Left renal pelvis (tissue), 4 donors: ENCODE data around the gene RNU1-3. TPM values are rescaled to one million over a fixed set of nuclear protein-coding genes. Genes with fewer than 3 reads are reported as not detected.
"Not testable (repeated sequence)": the region's sequence is repeated elsewhere in the genome, so short reads cannot be mapped to it uniquely, and the experiment has no call there.

Experiments used
- DNase-seq, 4 donors: peaks; one replicate each; pipeline ENCODE4 v3.0.0-alpha.2; 2013; ENCODE audit warnings: low read depth in 4 of 4, low spot score in 3 of 4
- polyA plus RNA-seq, 4 donors: library from polyadenylated mRNA; unstranded; fragments of 120-200 nt; gene quantifications; one replicate each; pipeline ENCODE4 v1.2.1, GENCODE V29; 2013; ENCODE audit not compliant: insufficient read length in 4 of 4

The RNU1-3 gene
- polyA plus RNA-seq, 4 donors: not detected

- not testable (repeated sequence) for DNase-seq
These were observed 29.9 kb upstream of the RNU1-3 start for GRCh38 chr1:16696507-16697150.

- not testable (repeated sequence) for DNase-seq
These were observed 27.6 kb upstream of the RNU1-3 start for GRCh38 chr1:16694308-16694702.

GRCh38 chr1:16693449-16694307 lies 26.9 kb upstream of the RNU1-3 start:
- not testable (repeated sequence) for DNase-seq

- not testable (repeated sequence) for DNase-seq
These were observed 26.1 kb upstream of the RNU1-3 start for GRCh38 chr1:16692717-16693448.

- DNase-seq: not testable (repeated sequence)
These were observed 25.5 kb upstream of the RNU1-3 start for GRCh38 chr1:16692283-16692682.

GRCh38 chr1:16690971-16691682 lies 24.4 kb upstream of the RNU1-3 start:
- DNase-seq: not testable (repeated sequence)

GRCh38 chr1:16687132-16687800 lies 20.5 kb upstream of the RNU1-3 start:
- DNase-seq: not testable (repeated sequence)

- not testable (repeated sequence) for DNase-seq
These were observed 19.0 kb upstream of the RNU1-3 start for GRCh38 chr1:16685445-16686371.

GRCh38 chr1:16684738-16685337 lies 18.1 kb upstream of the RNU1-3 start:
- DNase-seq: not testable (repeated sequence)

GRCh38 chr1:16684152-16684551 lies 17.4 kb upstream of the RNU1-3 start:
- not testable (repeated sequence) for DNase-seq

GRCh38 chr1:16682803-16683202 lies 16.1 kb upstream of the RNU1-3 start:
- DNase-seq: not testable (repeated sequence)

- not testable (repeated sequence) for DNase-seq
These were observed 13.6 kb upstream of the RNU1-3 start for GRCh38 chr1:16680366-16680765.

- DNase-seq: no peak
These were observed 11.0 kb upstream of the RNU1-3 start for GRCh38 chr1:16677552-16678431.

GRCh38 chr1:16676661-16677523 lies 10.1 kb upstream of the RNU1-3 start:
- DNase-seq: not testable (repeated sequence)

- not testable (repeated sequence) for DNase-seq
These were observed 8.4 kb upstream of the RNU1-3 start for GRCh38 chr1:16675118-16675510.

- not testable (repeated sequence) for DNase-seq
These were observed 7.2 kb upstream of the RNU1-3 start for GRCh38 chr1:16673976-16674375.
